WERI-Rb-1 (cell line): ENCODE results near the gene ABCF2.

Source experiments
- DNase-seq: peaks from one replicate; pipeline ENCODE4 v3.0.0-alpha.2; 2020
- H3K27ac ChIP-seq: fragments of 250-450 bp; sonication (Bioruptor Pico); 2 replicates; pipeline ENCODE4 v1.5.1; 2020; ENCODE audit warnings: mild to moderate bottlenecking, moderate library complexity
- H3K27me3 ChIP-seq: fragments of 250-450 bp; sonication (Bioruptor Pico); 2 replicates; pipeline ENCODE4 v1.5.1; 2021; ENCODE audit warnings: mild to moderate bottlenecking, low read depth, moderate library complexity; ENCODE audit not compliant: insufficient read depth, severe bottlenecking
- H3K36me3 ChIP-seq: fragments of 250-450 bp; sonication (Bioruptor Pico); 2 replicates; pipeline ENCODE4 v1.5.1; 2020; ENCODE audit warnings: mild to moderate bottlenecking, moderate library complexity
- H3K4me3 ChIP-seq: 2 replicates; pipeline ENCODE4 v1.5.1; 2011; ENCODE audit warnings: low read depth, mild to moderate bottlenecking, control low read depth, low read length
- H3K9me3 ChIP-seq: fragments of 250-450 bp; sonication (Bioruptor Pico); 2 replicates; pipeline ENCODE4 v1.5.1; 2021; ENCODE audit warnings: mild to moderate bottlenecking, moderate library complexity; ENCODE audit not compliant: severe bottlenecking
- CTCF ChIP-seq: IDR thresholded peaks from 2 replicates; pipeline ENCODE4 v1.5.1; 2011; ENCODE audit warnings: low read depth, mild to moderate bottlenecking, control low read depth, inconsistent platforms, low read length

The ABCF2 gene

GRCh38 chr7:151226875-151227782 is at the start of gene ABCF2:
ABCF2 (minus strand) TSS chr7:151227205; CDS start chr7:151226458, 747 bp downstream.
- no peaks in the 10 kb centered on the region for H3K27me3 ChIP-seq
- peak within 1 kb of the TSS; percentile 78 for H3K4me3 ChIP-seq
- TF ChIP-seq CTCF, result 0 out of 2 replicates have a peak, but pooled peaks have one; percentile 7
- peaks cover 34% of the 10 kb centered on the region for H3K36me3 ChIP-seq
- peak within 1 kb of the TSS; percentile 78 for H3K27ac ChIP-seq
- peak; percentile 100 for DNase-seq
- no peaks in the 10 kb centered on the region for H3K9me3 ChIP-seq

GRCh38 chr7:151275813-151276577 is 49.0 kb upstream of the ABCF2 start:
- H3K9me3 ChIP-seq, result no peaks in the 10 kb centered on the region
- no peak overlapping the region for H3K27ac ChIP-seq
- H3K36me3 ChIP-seq, result no peaks in the 10 kb centered on the region
- no peak overlapping the region for H3K4me3 ChIP-seq
- TF ChIP-seq CTCF, result no peak
- DNase-seq, result peak; percentile 34
- no peaks in the 10 kb centered on the region for H3K27me3 ChIP-seq

- Histone ChIP-seq H3K27me3 (no peaks in the 10 kb centered on the region), H3K9me3 (no peaks in the 10 kb centered on the region), H3K36me3 (no peaks in the 10 kb centered on the region), H3K27ac (no peak overlapping the region), H3K4me3 (no peak overlapping the region)
- TF ChIP-seq CTCF, result no peak
- no peak for DNase-seq
Observed at GRCh38 chr7:151274936-151275812, 48.2 kb upstream of the ABCF2 start.

- TF ChIP-seq CTCF, result no peak
- H3K27ac ChIP-seq, result no peak overlapping the region
- no peak overlapping the region for H3K4me3 ChIP-seq
- no peak for DNase-seq
- H3K36me3 ChIP-seq, result no peaks in the 10 kb centered on the region
- no peaks in the 10 kb centered on the region for H3K9me3 ChIP-seq
- H3K27me3 ChIP-seq, result no peaks in the 10 kb centered on the region
Observed at GRCh38 chr7:151274396-151274795, 47.4 kb upstream of the ABCF2 start.

- H3K27me3 ChIP-seq, result no peaks in the 10 kb centered on the region
- no peak overlapping the region for H3K4me3 ChIP-seq
- H3K9me3 ChIP-seq, result no peaks in the 10 kb centered on the region
- DNase-seq, result no peak
- no peaks in the 10 kb centered on the region for H3K36me3 ChIP-seq
- H3K27ac ChIP-seq, result no peak overlapping the region
- TF ChIP-seq CTCF, result no peak
Observed at GRCh38 chr7:151273651-151274390, 46.8 kb upstream of the ABCF2 start.
